GM21360 (cell line): Measurements from ENCODE around the gene TBC1D8.

Experiments used
- ATAC-seq: cut with Tn5 transposase; IDR thresholded peaks from one replicate; pipeline ENCODE4 v1.9.1; 2021; ENCODE audit warnings: mild to moderate bottlenecking, moderate library complexity; ENCODE audit not compliant: unreplicated experiment

The TBC1D8 gene

DNA sequence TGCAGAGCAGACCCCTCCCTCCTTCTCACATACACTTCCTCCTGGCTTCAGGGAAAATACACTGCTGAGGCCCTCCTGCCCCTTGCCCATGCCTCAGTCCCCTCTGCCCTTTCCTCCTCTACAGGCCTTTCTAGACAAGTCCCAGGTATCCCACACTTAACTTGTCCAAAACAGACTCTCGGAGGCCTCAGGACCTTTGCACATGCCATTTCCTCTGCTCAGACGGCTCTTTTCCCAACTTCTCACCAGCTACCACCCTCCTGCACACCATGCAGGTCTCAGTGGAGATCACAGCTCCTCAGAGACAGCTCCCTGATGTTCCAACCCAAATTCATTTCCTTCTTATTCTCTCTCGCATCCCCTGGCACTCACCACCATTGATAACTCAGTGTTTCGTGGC, 11.7 kb downstream of the TBC1D8 start:
- ATAC-seq: no peak

DNA sequence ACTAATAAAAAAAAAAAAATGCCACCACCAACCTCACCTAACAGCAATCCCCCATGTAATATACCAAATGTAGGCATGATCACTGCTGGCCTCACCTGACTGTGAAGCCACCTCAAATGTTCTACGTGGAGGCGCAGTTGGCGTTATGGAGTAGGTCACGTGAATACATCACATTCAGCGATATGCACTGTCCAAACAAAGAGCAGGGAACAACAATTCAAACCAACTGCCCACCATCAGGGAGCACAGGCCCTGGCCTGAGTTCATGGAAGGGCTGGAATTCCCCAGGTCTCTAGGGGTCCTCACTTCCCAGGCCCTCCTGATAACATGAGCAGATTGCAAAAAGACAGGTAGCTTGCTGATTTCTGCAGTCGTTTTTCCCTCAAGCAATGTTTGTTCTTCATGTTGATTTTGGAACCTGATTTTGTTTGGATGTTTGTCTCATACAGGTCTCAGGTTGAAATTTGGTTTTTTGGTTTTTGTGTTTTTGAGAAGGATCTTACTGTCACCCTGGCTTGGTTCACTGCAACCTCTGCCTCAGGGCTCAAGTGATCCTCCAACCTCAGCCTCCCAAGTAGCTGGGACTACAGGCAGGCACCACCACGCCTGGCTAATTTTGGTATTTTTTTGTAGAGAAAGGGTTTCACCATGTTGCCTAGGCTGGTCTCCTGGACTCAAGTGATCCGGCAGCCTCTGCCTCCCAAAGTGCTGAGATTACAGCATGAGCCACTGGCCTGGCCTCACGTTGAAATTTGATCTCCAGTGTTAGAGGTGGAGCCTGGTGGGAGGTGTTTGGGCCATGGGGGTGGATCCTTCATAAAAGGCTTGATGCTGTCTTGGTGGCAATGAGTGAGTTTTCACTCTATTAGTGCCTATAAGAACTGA, 15.5 kb downstream of the TBC1D8 start:
- no peak for ATAC-seq

DNA sequence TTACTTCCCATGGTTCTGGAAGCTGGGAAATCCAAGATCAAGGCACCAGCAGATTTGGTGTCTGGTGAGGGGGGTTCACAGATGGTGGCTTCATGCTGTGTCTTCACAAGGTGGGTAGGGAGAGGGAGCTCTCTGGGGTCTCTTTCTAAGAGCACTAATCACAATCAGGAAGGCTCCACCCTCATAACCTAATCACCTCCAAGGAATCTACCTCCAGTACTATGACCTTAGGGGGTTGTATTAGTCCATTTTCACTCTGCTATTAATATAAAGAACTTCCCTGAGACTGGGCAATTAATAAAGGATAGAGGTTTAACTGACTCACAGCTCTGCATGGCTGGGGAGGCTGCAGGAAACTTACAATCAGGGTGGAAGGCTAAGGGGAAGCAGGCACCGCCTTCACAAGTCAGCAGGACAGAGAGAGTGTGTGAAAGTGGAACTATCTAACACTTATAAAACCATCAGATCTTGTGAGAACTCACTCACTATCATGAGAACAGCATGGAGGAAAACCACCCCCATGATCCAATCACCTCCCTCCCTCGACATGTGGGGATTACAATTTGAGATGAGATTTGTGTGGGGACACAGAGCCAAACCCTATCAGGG, 17.6 kb downstream of the TBC1D8 start:
- ATAC-seq: no peak

DNA sequence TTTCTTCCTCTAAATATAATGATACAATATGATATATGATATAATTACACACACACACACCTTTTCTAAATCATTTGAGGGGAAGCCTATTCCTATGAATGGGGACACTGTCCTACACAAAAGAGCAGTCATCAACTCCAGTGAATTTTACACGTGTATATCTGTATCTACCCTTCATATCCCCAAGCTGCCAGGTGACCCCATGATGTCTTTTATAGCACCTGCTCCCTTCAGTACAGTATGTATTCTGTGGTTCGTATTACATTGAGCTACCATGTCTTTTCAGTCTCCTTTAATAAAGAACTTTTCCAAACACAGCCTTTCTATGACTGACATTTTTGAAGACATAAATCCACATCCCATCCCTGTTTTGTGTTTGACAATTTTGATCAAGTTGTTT, 19.0 kb downstream of the TBC1D8 start:
- no peak for ATAC-seq

DNA sequence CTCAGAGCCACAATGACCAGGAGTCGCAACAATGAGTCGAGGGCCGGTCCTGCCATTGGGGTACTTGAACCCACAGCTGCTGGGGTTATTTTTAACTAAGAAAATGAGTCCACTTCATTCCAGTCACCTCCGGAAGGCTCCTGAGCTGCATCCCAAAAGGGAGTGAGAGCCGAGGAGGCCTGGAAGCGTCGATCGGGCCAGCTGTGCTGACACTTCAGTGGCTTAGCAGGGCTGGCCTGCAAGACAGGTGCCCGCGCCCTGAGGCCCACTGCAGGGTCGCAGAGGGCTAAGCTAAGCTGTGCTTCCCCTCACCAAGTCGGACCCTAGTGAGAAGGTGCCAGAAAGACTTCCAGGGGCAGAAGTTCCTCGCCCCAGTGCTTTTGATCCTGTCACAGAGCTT, 21.1 kb downstream of the TBC1D8 start:
- no peak for ATAC-seq

DNA sequence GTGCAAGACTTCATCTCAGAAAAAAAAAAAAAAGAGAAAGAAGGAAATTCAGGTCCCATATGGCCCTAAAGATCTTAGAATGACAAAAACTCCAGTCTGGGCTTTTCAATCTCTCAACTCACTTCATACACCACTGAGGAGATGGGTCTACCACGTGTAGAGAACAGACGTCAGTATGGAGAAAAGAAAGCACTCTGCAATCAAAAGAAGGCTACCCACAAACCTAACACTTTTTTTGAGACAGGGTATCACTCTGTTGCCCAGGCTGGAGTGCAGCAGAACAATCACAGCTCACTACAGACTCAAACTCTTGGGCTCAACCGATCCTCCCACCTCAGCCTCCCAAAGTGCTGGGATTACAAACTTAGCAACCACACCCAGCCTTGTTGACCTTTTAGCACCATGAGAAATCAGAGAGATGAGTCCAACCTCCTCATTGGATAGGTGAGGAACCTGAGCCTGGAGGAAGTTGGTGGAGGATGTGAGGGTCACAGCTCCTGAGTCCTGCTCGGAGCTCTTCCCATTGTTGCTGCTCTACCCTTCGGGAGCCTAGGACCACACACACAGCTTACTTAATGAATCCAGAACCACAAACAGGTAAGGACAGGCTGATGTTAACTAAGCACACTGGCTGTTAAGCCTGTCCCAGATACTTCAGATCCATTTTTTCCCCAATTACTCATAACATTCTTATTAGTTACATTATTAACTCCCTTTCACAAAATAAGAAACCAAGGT, 23.7 kb downstream of the TBC1D8 start:
- no peak for ATAC-seq

DNA sequence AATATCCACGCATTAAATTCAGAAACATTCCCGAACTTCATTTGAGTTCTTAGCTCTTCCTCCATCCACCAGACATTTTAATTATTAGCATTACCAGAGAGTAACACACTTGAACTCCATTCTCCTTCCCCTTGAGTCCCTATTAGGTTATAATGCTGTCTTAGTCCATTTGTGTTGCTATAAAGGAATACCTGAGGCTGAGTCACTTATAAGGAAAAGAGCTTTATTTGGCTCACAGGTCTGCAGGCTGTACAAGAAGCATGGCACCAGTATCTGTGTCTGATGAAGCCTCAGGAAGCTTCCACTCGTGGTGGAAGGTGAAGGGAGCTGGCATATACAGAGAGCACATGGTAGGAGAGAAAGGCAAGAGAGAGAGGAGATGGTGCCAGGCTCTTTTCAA, 25.4 kb downstream of the TBC1D8 start:
- ATAC-seq: no peak

DNA sequence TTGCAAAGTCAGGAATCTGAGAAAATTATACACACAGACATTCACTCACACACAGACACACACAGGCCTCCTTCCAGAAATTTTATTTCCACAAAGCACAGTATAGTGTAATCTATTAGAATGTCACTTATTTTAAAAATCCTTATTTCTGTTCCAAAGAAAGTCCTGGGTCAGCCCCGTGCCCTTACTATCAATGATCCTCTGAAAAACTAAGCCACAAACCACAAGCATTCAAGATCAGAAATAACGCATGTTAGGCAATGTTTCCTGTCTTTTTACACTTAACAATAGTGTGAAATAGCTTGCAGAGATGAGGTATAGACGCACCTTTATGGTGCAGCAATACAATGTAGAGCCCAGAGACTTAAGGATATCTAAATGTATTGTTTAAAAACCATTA, 25.8 kb downstream of the TBC1D8 start:
- no peak for ATAC-seq

DNA sequence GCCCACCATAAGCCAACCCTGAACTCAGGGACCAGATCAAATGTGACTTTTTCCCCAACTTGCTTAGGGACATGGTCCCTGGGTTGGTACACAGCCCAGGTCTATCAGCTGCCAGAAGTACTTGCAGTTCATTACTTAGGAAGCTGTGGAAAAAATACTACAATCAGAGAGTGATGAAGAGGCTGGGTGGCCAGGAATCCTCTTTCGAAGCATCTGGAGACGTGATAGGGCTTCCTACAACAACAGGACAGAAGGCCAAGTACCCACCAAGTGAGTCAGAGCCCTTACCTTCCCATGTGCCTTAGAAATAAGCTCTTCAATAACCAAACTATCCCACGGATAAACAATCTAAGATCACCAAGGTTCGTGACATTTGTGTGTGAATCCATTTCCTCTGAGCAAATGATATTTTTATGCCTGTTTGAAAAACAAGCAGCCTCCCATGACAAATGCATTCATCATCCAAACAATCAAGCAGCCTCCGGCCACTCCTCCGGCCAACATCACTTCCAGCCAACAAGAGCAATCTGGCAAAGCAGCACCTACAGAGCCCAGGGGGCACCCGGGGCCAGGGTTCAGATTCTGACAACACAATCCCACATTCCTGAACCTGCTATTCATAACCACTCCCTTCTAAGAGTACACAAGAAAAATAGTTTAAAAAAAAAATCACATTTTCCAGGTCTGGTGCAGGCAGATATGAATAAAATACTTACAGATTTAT, 26.4 kb downstream of the TBC1D8 start:
- ATAC-seq: no peak

DNA sequence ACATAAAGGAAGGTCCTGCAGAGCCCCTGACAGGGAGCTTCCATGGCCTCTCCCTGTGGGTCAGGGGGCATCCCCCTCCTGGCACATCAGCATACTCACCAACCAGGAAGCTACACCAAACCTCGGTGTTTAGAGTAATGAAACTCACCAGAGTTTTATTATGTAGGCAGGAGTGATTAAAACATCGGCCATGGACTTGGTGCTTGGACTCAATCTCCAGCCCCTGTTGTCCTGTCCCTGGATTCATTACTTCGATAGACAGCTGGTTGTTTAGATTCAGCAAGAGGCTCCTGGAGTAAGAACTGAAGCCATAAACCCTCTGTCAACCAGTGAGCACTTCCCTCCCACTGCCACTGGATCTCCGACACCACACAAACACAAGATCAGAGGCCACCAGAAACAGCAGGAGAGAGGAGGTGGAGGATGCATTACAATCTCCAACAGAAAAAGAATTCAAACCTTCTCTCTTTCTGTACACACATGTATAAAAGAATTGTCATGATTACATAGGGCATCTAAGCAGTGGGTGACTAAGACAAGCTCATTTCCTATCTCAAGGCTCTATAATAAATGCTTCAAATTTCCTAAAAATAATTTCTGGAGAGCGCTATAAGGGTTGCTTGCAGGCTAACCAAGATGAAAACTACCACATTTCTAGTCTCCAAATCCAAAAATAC, 27.2 kb downstream of the TBC1D8 start:
- no peak for ATAC-seq

DNA sequence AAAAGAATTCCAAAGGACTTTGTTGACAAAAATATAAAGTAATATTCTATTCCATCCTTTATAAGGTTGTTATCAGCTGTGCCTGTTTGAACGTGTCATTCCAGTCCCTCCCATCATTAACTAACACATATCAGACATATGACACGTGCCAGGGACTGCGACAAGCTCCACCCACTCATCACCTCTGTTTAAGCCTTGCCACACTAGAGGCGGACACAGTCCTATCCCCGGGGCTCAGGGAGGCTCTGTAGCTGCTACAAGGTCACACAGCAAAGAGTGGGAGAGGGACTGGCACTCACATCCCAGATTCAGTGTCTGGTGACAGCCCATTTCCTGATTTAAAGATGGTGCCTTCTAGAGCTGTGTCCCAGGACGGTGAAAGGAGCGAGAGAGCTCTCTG, 30.0 kb downstream of the TBC1D8 start:
- ATAC-seq: no peak

DNA sequence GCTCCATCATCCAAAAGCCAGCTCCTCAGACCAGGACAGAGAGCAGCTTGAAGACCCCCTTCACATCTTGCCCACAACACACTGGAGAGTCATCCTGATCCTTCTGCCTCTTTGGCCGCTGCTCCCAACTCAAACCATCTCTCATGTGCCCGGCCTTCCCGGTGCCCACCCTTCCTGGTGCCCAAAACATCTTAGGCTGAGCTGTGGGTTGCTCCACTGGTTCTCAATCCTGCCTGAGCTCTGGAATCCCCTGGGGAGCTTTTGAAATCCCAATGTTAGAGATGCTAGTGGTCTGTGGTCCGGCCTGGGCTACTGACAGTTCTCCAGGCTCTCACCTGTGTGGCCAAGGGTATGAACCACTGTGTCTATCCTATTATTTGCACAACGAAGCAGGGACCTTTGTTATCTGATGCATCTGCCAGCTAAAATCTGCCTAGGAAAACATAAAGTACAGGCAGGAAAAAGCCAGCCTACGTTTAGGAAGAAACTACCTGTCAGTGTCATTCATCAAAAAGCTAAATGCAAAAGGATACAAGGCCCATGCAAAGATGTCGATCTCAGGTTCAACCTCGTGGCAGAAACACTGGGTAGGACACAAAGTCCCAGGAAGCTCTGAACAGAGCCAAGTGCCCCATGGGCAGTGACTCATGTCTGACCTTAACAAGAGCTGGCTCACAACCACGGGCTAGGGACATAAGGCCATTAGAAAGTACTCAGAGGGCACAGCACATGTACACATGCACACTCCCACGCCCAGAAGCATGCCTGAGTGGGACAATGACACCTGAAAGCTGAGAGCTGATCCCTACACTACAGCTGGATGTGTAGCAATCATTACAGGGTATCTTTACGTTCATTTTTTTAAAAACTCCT, 30.8 kb downstream of the TBC1D8 start:
- no peak for ATAC-seq

DNA sequence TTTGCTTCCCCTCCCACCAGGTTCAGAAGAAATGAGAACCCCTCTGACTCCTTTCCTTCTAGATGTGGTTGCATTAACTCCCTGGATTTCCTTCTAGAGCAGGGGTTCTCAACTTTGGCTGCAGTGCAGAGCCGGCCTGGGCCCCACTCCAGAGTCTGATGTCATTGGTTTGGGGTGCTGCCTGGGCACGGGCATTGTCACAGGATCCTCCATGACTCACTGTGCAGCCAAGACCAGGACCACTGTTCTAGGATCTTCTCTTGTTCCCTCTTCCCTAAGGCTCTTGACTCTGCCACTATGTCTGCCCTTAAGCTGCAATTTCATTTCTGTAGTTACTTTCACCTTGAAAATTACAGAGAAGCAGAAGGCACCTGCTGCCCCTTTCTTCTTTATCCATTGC, 31.8 kb downstream of the TBC1D8 start:
- ATAC-seq: no peak

DNA sequence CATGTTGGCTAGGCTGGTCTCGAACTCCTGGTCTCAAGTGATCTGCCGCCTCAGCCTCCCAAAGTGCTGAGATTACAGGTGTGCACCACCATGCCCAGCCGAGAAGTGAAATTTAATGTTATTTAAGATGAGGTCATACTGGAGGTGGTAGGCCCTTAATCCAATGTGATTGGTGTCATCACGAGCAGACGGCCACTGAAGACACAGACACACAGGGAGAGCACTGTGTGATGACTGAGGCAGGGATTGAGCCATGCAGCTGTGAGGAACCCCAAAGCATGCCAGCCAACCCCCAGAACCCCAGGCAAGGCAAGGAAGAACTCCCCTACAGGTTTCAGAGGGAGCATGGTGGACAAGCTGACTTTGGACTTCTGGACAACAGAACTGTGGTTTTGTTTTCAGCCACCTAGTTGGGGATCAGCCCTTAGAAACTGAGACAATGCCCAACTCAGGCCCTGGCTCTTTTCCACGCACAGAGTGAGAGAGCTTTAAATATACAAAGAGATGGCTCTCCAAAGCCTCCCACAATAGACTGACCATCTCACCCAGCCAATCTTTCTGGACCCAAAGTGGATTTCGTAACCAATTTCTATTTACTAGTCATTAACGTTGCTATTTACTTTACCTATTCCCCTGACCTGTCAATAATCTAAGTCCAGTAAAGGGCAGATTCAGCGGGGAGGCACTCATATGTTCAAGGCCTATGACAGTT, 34.2 kb downstream of the TBC1D8 start:
- ATAC-seq: no peak

DNA sequence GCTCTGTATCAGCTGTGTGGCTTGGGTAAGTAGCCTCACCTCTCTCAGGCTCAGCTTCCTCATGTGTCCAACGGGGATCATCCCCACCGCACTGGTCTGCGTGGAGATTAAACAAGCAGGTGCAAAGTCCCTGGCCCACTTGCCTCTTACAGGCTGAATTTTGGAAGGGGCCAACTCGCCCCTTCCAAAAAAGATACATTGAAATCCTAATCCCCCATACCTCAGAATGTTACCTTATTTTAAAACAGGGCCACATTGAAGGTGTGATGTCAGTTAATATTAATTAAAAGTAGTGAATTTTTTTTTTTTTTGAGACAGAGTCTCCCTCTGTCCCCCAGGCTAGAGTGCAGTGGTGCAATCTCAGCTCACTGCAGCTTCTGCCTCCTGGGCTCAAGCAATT, 34.8 kb downstream of the TBC1D8 start:
- ATAC-seq: no peak

DNA sequence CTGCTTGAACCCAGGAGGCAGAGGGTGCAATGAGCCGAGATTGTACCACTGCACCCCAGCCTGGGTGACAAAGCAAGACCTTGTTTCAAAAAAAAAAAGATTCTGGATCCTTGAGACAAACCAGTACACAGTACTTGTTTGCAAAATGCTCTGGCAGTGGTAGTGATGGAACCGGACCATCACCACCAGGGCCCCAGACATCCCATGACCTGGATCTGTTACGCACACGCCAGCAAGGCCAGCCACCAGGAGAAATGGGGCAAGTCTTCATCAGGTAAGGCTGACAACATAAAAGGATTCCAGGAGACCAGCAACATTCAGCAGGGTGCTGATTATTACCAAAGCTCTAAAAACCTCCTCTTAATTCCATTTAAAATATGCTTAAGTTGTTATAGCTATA, 35.5 kb downstream of the TBC1D8 start:
- no peak for ATAC-seq

DNA sequence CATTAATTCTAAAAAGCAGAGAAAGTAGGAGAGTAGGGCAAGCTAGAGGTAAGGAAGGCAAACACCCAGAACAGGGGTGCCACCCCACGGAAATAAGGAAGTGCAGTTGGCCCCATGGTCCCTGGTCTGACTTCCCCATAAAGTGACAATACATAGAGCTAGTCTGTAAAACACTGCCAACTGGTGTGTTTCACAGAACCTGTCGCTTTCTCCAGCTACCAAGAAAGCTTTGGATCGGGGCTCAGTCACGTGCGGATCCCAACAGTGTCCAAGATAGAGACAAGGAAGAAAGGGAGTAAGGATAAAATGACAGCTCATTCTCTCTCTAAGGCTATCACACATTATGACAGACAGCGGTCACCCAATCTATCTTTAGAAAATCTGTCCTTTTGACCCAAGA, 36.4 kb downstream of the TBC1D8 start:
- ATAC-seq: no peak

DNA sequence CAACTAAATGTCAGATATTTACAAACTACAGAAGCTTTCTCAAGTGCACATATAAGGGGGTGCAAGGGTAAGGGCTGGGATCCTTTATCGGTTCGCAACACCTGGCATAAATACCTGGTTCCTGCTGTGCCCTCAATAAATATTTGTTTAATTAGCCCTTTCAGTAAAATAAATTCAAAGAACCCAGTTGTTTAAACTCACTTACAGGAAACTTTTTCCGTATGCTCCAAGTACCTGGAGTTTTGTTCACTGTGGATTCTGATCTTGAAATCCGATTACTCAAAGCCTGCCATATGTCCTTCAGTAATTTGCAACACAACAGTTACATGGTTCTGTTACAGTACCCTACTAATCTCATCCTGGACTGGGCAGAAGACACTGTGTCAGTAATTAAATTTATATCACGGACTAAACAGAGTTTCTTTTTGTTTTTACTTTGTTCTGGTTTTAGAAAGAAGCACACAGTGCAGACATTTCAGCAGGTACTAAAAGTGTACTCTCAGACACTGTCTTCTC, 36.9 kb downstream of the TBC1D8 start:
- ATAC-seq: no peak
